Measurements from ENCODE around the gene PARP4.
"Not testable (repeated sequence)": the region's sequence is repeated elsewhere in the genome, so short reads cannot be mapped to it uniquely, and the experiment has no call there.

PARP4 gene

DNA sequence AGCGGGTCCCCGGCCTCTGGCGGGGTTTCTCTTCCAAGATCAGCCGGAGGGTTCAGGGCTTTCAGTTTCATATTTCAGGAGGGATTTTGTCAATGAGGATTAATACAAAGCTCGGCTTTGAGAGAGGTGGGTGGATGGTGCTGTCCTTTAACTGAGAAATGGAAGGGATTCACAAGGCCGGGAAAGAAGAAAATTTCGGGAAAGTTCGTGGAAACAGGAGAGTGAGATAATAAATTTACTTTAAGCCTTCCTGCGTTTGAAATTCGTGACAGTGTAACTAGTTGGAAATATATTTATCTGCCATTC, 283 bp upstream of the PARP4 start:
- peak overlapping the region; percentile 87 for H3K9ac ChIP-seq
- peak overlapping the region; percentile 93 for H3K4me2 ChIP-seq

DNA sequence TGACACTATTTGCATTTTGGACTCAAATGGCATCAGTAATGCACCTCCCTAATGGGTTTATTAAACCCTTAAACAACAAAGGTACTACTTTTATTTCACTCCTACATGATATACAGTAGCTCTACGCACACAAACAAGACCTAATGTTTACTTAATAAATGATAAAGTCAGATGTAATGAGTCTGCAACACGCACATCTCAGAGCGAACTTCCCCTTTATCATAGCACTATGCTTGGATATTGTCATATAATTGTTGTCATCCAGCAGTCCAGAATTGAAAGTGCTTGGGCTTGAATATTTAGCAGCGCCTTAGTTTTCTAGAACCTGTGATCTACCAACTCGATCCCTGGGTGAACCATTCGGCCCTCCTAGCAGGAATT, 772 bp downstream of the PARP4 start:
- Histone ChIP-seq H3K79me2 (ENCODE audit: insufficient read depth, low read depth) (peaks cover 49% of the 10 kb centered on the region), H3K27ac (peak overlapping the region; percentile 78), H3K36me3 (ENCODE audit: insufficient read depth) (no peaks in the 10 kb centered on the region), H3K4me3 (IDR thresholded peaks at IDR 0.05; ENCODE audit: insufficient read depth, low read depth, low read length) (no peak overlapping the region), H3K4me1 (ENCODE audit: low read depth, poor library complexity, severe bottlenecking) (peaks cover 18% of the 10 kb centered on the region), H3K4me2 (peak overlapping the region; percentile 84), H4K20me1 (ENCODE audit: insufficient read depth) (no peaks in the 10 kb centered on the region), H3K27me3 (ENCODE audit: insufficient read depth, low read depth) (no peaks in the 10 kb centered on the region), H3K9ac (peak overlapping the region; percentile 87), H2AFZ (ENCODE audit: low read depth) (peak overlapping the region; percentile 83; the same call in 1 of the 2 replicates)
- TF ChIP-seq, protein P1, sequence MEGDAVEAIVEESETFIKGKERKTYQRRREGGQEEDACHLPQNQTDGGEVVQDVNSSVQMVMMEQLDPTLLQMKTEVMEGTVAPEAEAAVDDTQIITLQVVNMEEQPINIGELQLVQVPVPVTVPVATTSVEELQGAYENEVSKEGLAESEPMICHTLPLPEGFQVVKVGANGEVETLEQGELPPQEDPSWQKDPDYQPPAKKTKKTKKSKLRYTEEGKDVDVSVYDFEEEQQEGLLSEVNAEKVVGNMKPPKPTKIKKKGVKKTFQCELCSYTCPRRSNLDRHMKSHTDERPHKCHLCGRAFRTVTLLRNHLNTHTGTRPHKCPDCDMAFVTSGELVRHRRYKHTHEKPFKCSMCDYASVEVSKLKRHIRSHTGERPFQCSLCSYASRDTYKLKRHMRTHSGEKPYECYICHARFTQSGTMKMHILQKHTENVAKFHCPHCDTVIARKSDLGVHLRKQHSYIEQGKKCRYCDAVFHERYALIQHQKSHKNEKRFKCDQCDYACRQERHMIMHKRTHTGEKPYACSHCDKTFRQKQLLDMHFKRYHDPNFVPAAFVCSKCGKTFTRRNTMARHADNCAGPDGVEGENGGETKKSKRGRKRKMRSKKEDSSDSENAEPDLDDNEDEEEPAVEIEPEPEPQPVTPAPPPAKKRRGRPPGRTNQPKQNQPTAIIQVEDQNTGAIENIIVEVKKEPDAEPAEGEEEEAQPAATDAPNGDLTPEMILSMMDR (conservative IDR thresholded peaks at IDR 0.05; ENCODE audit: low read depth, low read length): no peak

More for the DNA sequence above, 283 bp upstream of the PARP4 start:
- no peaks in the 10 kb centered on the region for H3K27me3 ChIP-seq (ENCODE audit: insufficient read depth, low read depth)
- peaks cover 18% of the 10 kb centered on the region for H3K4me1 ChIP-seq (ENCODE audit: low read depth, poor library complexity, severe bottlenecking)
- H4K20me1 ChIP-seq (ENCODE audit: insufficient read depth): no peaks in the 10 kb centered on the region
- H2AFZ ChIP-seq (ENCODE audit: low read depth): peak overlapping the region; percentile 83
- H3K27ac ChIP-seq: peak overlapping the region; percentile 78
- TF ChIP-seq, protein P1 (conservative IDR thresholded peaks at IDR 0.05; ENCODE audit: low read depth, low read length): no peak
- H3K79me2 ChIP-seq (ENCODE audit: insufficient read depth, low read depth): peaks cover 42% of the 10 kb centered on the region
- H3K36me3 ChIP-seq (ENCODE audit: insufficient read depth): no peaks in the 10 kb centered on the region
- no peak overlapping the region for H3K4me3 ChIP-seq (IDR thresholded peaks at IDR 0.05; ENCODE audit: insufficient read depth, low read depth, low read length)

DNA sequence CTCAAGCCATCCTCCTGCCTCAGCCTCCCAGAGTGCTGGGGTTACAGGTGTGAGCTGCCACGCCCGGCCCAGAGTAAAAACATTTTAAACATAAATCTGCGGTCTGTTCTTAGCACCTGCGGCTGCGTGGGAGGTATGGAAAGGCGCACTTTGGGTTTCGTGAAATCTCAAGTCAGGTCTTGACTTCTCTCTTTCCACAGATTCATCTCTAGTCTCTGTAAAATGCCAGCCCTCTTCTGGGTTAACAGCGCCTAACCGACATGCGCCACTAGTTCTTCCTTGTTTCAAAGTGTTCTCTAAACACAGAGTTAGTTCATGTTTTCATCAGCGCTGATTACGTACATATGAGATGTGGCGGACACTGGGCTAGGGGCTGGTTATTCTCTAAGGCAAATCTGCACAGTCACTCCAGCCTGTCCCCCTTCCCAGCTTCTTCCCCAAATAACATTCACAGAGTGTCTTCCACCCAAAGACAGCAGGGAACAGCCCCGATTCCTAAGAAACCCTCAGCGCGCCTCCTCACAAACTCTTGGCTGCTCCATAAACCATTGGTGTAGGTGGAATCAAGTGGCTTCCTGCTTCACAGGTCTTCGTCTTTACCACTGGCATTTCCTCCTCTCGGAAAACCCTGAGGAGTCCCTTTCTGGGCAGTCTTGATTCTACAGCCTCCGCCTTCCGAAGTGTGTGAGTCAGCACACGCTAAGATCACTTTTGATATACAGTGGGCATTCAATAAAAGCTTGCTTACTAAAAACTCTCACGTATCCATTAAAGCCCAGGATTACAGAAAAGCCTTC, 1.4 kb downstream of the PARP4 start:
- TF ChIP-seq, protein P1 (conservative IDR thresholded peaks at IDR 0.05; ENCODE audit: low read depth, low read length): no peak
- Histone ChIP-seq H4K20me1 (ENCODE audit: insufficient read depth) (no peaks in the 10 kb centered on the region), H2AFZ (ENCODE audit: low read depth) (peak overlapping the region; percentile 83; the same call in 1 of the 2 replicates), H3K27me3 (ENCODE audit: insufficient read depth, low read depth) (no peaks in the 10 kb centered on the region), H3K4me1 (ENCODE audit: low read depth, poor library complexity, severe bottlenecking) (peaks cover 18% of the 10 kb centered on the region), H3K9ac (peak overlapping the region; percentile 87; the same call in 1 of the 2 replicates), H3K27ac (peak overlapping the region; percentile 78), H3K4me2 (peak overlapping the region; percentile 84; the same call in 1 of the 2 replicates), H3K79me2 (ENCODE audit: insufficient read depth, low read depth) (peaks cover 49% of the 10 kb centered on the region), H3K4me3 (IDR thresholded peaks at IDR 0.05; ENCODE audit: insufficient read depth, low read depth, low read length) (no peak overlapping the region), H3K36me3 (ENCODE audit: insufficient read depth) (no peaks in the 10 kb centered on the region)

DNA sequence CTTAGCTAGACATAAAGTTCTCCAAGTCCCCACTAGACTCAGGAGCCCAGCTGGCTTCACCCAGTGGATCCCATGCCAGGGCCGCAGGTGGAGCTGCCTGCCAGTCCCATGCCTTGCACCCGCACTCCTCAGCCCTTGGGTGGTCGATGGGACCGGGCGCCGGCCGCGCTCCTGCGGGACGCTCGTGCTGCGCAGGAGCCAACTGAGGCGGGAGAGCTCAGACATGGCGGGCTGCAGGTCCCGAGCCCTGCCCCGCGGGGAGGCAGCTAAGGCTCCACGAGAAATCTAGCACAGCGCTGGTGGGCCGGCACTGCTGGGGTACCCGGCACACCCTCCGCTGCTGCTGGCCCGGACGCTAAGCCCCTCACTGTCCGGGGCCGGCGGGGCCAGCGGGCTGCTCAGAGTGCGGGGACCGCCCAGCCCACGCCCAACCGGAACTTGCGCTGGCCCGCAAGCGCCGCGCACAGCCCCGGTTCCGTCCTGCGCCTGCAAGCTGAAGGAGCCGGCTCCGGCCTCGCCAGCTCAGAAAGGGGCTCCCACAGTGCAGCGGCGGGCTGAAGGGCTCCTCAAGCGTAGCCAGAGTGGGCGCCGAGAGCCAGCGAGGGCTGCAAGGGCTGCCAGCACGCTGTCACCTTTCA, 5.8 kb downstream of the PARP4 start:
- Histone ChIP-seq H3K9ac (no peak overlapping the region), H3K27me3 (ENCODE audit: insufficient read depth, low read depth) (no peaks in the 10 kb centered on the region), H4K20me1 (ENCODE audit: insufficient read depth) (no peaks in the 10 kb centered on the region), H3K4me2 (no peak overlapping the region), H3K79me2 (ENCODE audit: insufficient read depth, low read depth) (peaks cover 44% of the 10 kb centered on the region), H2AFZ (ENCODE audit: low read depth) (no peak overlapping the region), H3K4me3 (IDR thresholded peaks at IDR 0.05; ENCODE audit: insufficient read depth, low read depth, low read length) (no peak overlapping the region), H3K36me3 (ENCODE audit: insufficient read depth) (no peaks in the 10 kb centered on the region), H3K27ac (no peak overlapping the region), H3K4me1 (ENCODE audit: low read depth, poor library complexity, severe bottlenecking) (peaks cover 12% of the 10 kb centered on the region)
- TF ChIP-seq, protein P1 (conservative IDR thresholded peaks at IDR 0.05; ENCODE audit: low read depth, low read length): no peak

DNA sequence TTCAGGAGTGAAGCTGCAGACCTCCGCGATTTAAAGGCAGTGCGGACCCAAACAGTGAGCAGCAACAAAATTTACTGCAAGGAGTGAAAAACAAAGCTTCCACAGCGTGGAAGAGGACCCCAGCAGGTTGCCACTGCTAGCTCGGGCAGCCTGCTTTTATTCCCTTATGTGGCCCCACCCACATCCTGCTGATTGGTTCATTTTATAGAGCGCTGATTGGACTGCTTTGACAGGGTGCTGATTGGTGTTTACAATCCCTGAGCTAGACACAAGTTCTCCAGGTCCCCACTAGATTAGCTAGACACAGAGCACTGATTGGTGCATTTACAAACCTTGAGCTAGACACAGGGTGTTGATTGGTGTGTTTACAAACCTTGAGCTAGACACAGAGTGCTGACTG, 6.3 kb downstream of the PARP4 start:
- not testable (repeated sequence) for H3K4me2 ChIP-seq; H3K27ac ChIP-seq; H3K27me3 ChIP-seq (ENCODE audit: insufficient read depth, low read depth); H2AFZ ChIP-seq (ENCODE audit: low read depth); H3K9ac ChIP-seq; H3K4me3 ChIP-seq (IDR thresholded peaks at IDR 0.05; ENCODE audit: insufficient read depth, low read depth, low read length); H4K20me1 ChIP-seq (ENCODE audit: insufficient read depth); H3K36me3 ChIP-seq (ENCODE audit: insufficient read depth)
- Histone ChIP-seq H3K4me1 (ENCODE audit: low read depth, poor library complexity, severe bottlenecking) (peaks cover 12% of the 10 kb centered on the region), H3K79me2 (ENCODE audit: insufficient read depth, low read depth) (peaks cover 38% of the 10 kb centered on the region)

Measured in KMS-11 (cell line).